Endothelial cell of umbilical vein (primary cell): Measurements from ENCODE around the gene KCNH2. TPM values are rescaled to one million over a fixed set of nuclear protein-coding genes. Genes with fewer than 3 reads are reported as not detected.

Source experiments
- BruUV-seq: library from RNA; stranded (reverse); fragments of 400-500 nt; replicated peaks from 2 replicates; lab custom pipeline; 2021; lab: Mats Ljungman, UMichigan
- CTCF ChIA-PET: fragments of 300-600, 350-600 bp; sonication (Branson Sonifier 250); formaldehyde crosslinking; loops from one replicate; lab custom pipeline; 2021; ENCODE audit warnings: antibody characterized with exemption, inconsistent platforms; lab: Charles Lee
- POLR2A ChIA-PET: fragments of 300-600, 350-600 bp; sonication (Branson Sonifier 250); formaldehyde crosslinking; loops from one replicate; lab custom pipeline; 2021; ENCODE audit warnings: antibody characterized with exemption, inconsistent platforms; lab: Charles Lee
- DNase-seq: peaks from one replicate; pipeline ENCODE4 v3.0.0-alpha.2; 2011; ENCODE audit warnings: low read depth, low spot score
- FAIRE-seq: peaks from 2 replicates; lab custom pipeline; 2011; peaks lifted over from hg19 to GRCh38; lab: Jason Lieb, UNC
- H2AFZ ChIP-seq: 2 replicates; pipeline ENCODE4 v1.6.0; 2012; ENCODE audit warnings: low read depth, low read length, control low read depth, inconsistent platforms
- H3K27ac ChIP-seq: 2 replicates; pipeline ENCODE4 v1.5.1; 2011; ENCODE audit warnings: low read depth, mild to moderate bottlenecking, control low read depth, low read length, moderate library complexity; ENCODE audit not compliant: insufficient read depth
- H3K27me3 ChIP-seq, 2 experiments: 2 replicates each; pipeline versions ENCODE4 v1.6.0 to v1.6.1; 2011; ENCODE audit warnings: low read length in 2 of 2, mixed read lengths in 1 of 2; ENCODE audit not compliant: control insufficient read depth in 2 of 2, insufficient read depth in 2 of 2
- H3K36me3 ChIP-seq, 2 experiments: 2 replicates in 1 of 2; 3 replicates in 1 of 2; pipeline ENCODE4 v1.5.1; 2011; ENCODE audit warnings: low read length in 2 of 2, mild to moderate bottlenecking in 1 of 2, moderate library complexity in 1 of 2; ENCODE audit not compliant: control insufficient read depth in 2 of 2, insufficient read depth in 2 of 2; ENCODE audit errors: extremely low read depth in 1 of 2
- H3K4me1 ChIP-seq: 3 replicates; pipeline ENCODE4 v1.5.1; 2011; ENCODE audit warnings: mild to moderate bottlenecking, low read length; ENCODE audit not compliant: control insufficient read depth, insufficient read depth; ENCODE audit errors: extremely low read depth
- H3K4me2 ChIP-seq: 2 replicates; pipeline ENCODE4 v1.6.1; 2011; ENCODE audit warnings: low read length, control low read depth, mixed read lengths; ENCODE audit not compliant: insufficient read depth
- H3K4me3 ChIP-seq, 3 experiments: fragments of 200-600 bp in 1 of 3; sonication (generic), shearing (Covaris generic) in 1 of 3; replicated peaks in 1 of 3; 2 replicates each; pipeline ENCODE4 v1.5.1; 2011 to 2016; ENCODE audit warnings: control low read depth in 3 of 3, low read length in 3 of 3, mild to moderate bottlenecking in 2 of 3, inconsistent platforms in 1 of 3, low read depth in 1 of 3, moderate library complexity in 1 of 3; ENCODE audit not compliant: insufficient read depth in 1 of 3
- H3K79me2 ChIP-seq: 2 replicates; pipeline ENCODE4 v1.6.0; 2012; ENCODE audit warnings: low read length, inconsistent platforms; ENCODE audit not compliant: control insufficient read depth, insufficient read depth
- H3K9ac ChIP-seq: replicated peaks from 2 replicates; pipeline ENCODE3; 2011; ENCODE audit warnings: low read length, control low read depth; ENCODE audit not compliant: insufficient read depth; ENCODE audit errors: extremely low read depth
- H3K9me1 ChIP-seq: replicated peaks from 3 replicates; pipeline ENCODE4 v1.6.0; 2011; ENCODE audit warnings: mild to moderate bottlenecking, low read length; ENCODE audit not compliant: control insufficient read depth, insufficient read depth; ENCODE audit errors: extremely low read depth
- H3K9me3 ChIP-seq: replicated peaks from 2 replicates; pipeline ENCODE4 v1.5.1; 2012; ENCODE audit warnings: low read length, inconsistent platforms; ENCODE audit not compliant: control insufficient read depth, insufficient read depth
- H4K20me1 ChIP-seq: replicated peaks from 2 replicates; pipeline ENCODE3; 2011; ENCODE audit warnings: mild to moderate bottlenecking, low read length; ENCODE audit not compliant: control insufficient read depth, insufficient read depth; ENCODE audit errors: extremely low read depth
- CTCF ChIP-seq, 2 donors: IDR thresholded peaks; 1 replicate in 1 of 2; 2 replicates in 1 of 2; pipeline ENCODE4 v1.5.1; 2011; ENCODE audit warnings: low read length in 2 of 2, mild to moderate bottlenecking in 2 of 2, moderate library complexity in 2 of 2, control low read depth in 1 of 2, inconsistent platforms in 1 of 2, low read depth in 1 of 2; ENCODE audit not compliant: insufficient read depth in 1 of 2; ENCODE audit errors: extremely low read depth in 1 of 2
- EZH2 ChIP-seq: IDR thresholded peaks from 2 replicates; pipeline ENCODE4 v1.6.1; 2012; ENCODE audit warnings: borderline replicate concordance, low read depth, mild to moderate bottlenecking, moderate library complexity, low read length, inconsistent platforms; ENCODE audit not compliant: severe bottlenecking
- FOS ChIP-seq: IDR thresholded peaks from 2 replicates; pipeline ENCODE4 v1.6.1; 2011; ENCODE audit warnings: mild to moderate bottlenecking, low read length, moderate library complexity, borderline replicate concordance; ENCODE audit not compliant: insufficient read depth
- GATA2 ChIP-seq: IDR thresholded peaks from 2 replicates; pipeline ENCODE4 v1.7.0; 2011; ENCODE audit warnings: low read depth, mild to moderate bottlenecking, moderate library complexity, mixed read lengths, low read length; ENCODE audit not compliant: insufficient read length, insufficient read depth
- JUN ChIP-seq: IDR thresholded peaks from 2 replicates; pipeline ENCODE4 v1.6.1; 2011; ENCODE audit warnings: borderline replicate concordance, low read depth; ENCODE audit not compliant: insufficient read length, insufficient read depth
- MAX ChIP-seq: IDR thresholded peaks from 2 replicates; pipeline ENCODE4 v1.6.1; 2011; ENCODE audit not compliant: insufficient read depth, insufficient read length
- MYC ChIP-seq: IDR thresholded peaks from one replicate; pipeline ENCODE4 v1.6.1; 2011; ENCODE audit warnings: mild to moderate bottlenecking, low read depth, low read length
- POLR2A ChIP-seq: IDR thresholded peaks from 2 replicates; pipeline ENCODE4 v1.6.1; 2012; ENCODE audit warnings: low read depth, mild to moderate bottlenecking, control low read depth, low read length
- POLR2AphosphoS5 ChIP-seq: IDR thresholded peaks from 2 replicates; pipeline ENCODE4 v1.6.1; 2012; ENCODE audit warnings: low read depth, mild to moderate bottlenecking, control low read depth, low read length, moderate library complexity; ENCODE audit not compliant: insufficient read depth
- dilution Hi-C: fragments of 300-500 bp; cut with MboI; formaldehyde crosslinking; loops from one replicate; pipeline ENCODE4 v1.15.0; 2019; ENCODE audit warnings: low sequenced_read_pairs; ENCODE audit not compliant: extremely low pct_ligation_motif_present
- intact Hi-C: fragments of 100-400 bp; cut with micrococcal nuclease; formaldehyde crosslinking; loops from one replicate; pipeline ENCODE4 v1.10.0; 2022
- polyA plus RNA-seq, 4 experiments: library from polyadenylated mRNA; depleted of rRNA in 3 of 4; stranded (reverse) in 3 of 4; unstranded in 1 of 4; fragments of >200 nt; gene quantifications; 2 replicates each; pipeline versions ENCODE4 v1.2.1 to v1.2.3, GENCODE V29; 2011 to 2012; ENCODE audit warnings: missing spikeins in 1 of 4
- total RNA-seq: library from RNA; stranded (reverse); gene quantifications from 2 replicates; pipeline ENCODE4 v1.2.3, GENCODE V29; 2021

Gene KCNH2
- total and polyA plus RNA-seq, 2 donors (not counting 3 experiments of a cell fraction or from before 2014, with no cell fraction given), result 0.03 to 0.09 TPM

- POLR2A ChIA-PET, result no interaction called here
- dilution Hi-C loops, result no loop called here
- no peaks in the 10 kb centered on the region for H4K20me1 ChIP-seq
- CTCF ChIA-PET, result no interaction called here
- H3K27me3 ChIP-seq, result peaks cover 5 to 16% of the 10 kb centered on the region in 2 experiments
- no peak overlapping the region for H3K4me2 ChIP-seq
- intact Hi-C loops, result no loop called here
- no peak overlapping the region for H3K9ac ChIP-seq
- H3K36me3 ChIP-seq, result no peaks in the 10 kb centered on the region
- H3K79me2 ChIP-seq, result no peaks in the 10 kb centered on the region
- H3K9me3 ChIP-seq, result no peaks in the 10 kb centered on the region
- TF ChIP-seq FOS, result no peak
- TF ChIP-seq MYC, result no peak
- no peak for TF ChIP-seq CTCF (IDR thresholded peaks at IDR 0.05; ENCODE audit: extremely low read depth in 1 of 2, insufficient read depth in 1 of 2, low read depth in 1 of 2, low read length in 2 of 2)
- no peak for TF ChIP-seq POLR2A
- TF ChIP-seq EZH2, result no peak
- no peak for TF ChIP-seq GATA2
- TF ChIP-seq POLR2AphosphoS5, result no peak
- no peak for TF ChIP-seq JUN
- no peak for TF ChIP-seq MAX
- BruUV-seq, result no TSS peak
- no peak overlapping the region for H3K27ac ChIP-seq
- FAIRE-seq (no peak), DNase-seq (no peak)
- H3K4me3 ChIP-seq, result no peak overlapping the region
- no peaks in the 10 kb centered on the region for H3K9me1 ChIP-seq
- no peak overlapping the region for H2AFZ ChIP-seq
- H3K4me1 ChIP-seq, result no peaks in the 10 kb centered on the region
Observed at GRCh38 chr7:150951181-150951520, 27.0 kb downstream of the KCNH2 start.
